C4-2B (cell line): Measurements from ENCODE around the gene PRRC2A.

Experiments
- CTCF ChIP-seq: fragments of 450-650 bp; conservative IDR thresholded peaks from 2 replicates; pipeline ENCODE4 v1.5.1; 2017; ENCODE audit warnings: mild to moderate bottlenecking
- ZFX ChIP-seq: fragments of 450-650 bp; IDR thresholded peaks from 2 replicates; pipeline ENCODE4 v1.6.1; 2017

- TF ChIP-seq CTCF (no peak), ZFX (no peak)
Observed at GRCh38 chr6:31652925-31653724, 32.6 kb downstream of the PRRC2A start.
